ENCODE results near the gene SIRT7. TPM values are rescaled to one million over a fixed set of nuclear protein-coding genes. Genes with fewer than 3 reads are reported as not detected.
"Not testable (repeated sequence)": the region's sequence is repeated elsewhere in the genome, so short reads cannot be mapped to it uniquely, and the experiment has no call there.

The SIRT7 gene
- total RNA-seq, 4 donors from 2014 or later: 52.6 to 81.0 (median 60.7) TPM

GRCh38 chr17:81955756-81956544, 38.0 kb upstream of the SIRT7 start:
- peaks cover 12 to 29% (median 19%) of the 10 kb centered on the region in 3 donors for H3K4me1 ChIP-seq
- peaks cover 8 to 78% (median 15%) of the 10 kb centered on the region in 4 donors for H3K27me3 ChIP-seq
- intact Hi-C loops (cut with DNase I): loop anchor here (10.0 kb wide), 1 partner anchor 199 kb away; no protein-coding TSS in a partner anchor
- WGBS, 2 donors: 75 to 82% methylated on average over 2 to 10 of the region's 13 CpGs
- no peaks in the 10 kb centered on the region for H3K36me3 ChIP-seq
- TF ChIP-seq CTCF (IDR thresholded peaks at IDR 0.05): no peak
- no peak overlapping the region for H3K4me3 ChIP-seq
- H3K27ac ChIP-seq: no peak overlapping the region
- no peak for DNase-seq
- H3K9me3 ChIP-seq: no peaks in the 10 kb centered on the region

GRCh38 chr17:81955058-81955681, 37.2 kb upstream of the SIRT7 start:
- no peak overlapping the region for H3K27ac ChIP-seq
- H3K4me3 ChIP-seq: no peak overlapping the region
- intact Hi-C loops (cut with DNase I): loop anchor here (10.0 kb wide), 1 partner anchor 200 kb away; no protein-coding TSS in a partner anchor
- H3K4me1 ChIP-seq: peaks cover 7 to 21% (median 11%) of the 10 kb centered on the region in 3 donors
- no peaks in the 10 kb centered on the region for H3K9me3 ChIP-seq
- H3K27me3 ChIP-seq: peaks cover 3 to 71% (median 10%) of the 10 kb centered on the region in 4 donors
- WGBS, 2 donors: 68 to 78% methylated on average over 5 to 10 of the region's 26 CpGs
- H3K36me3 ChIP-seq: no peaks in the 10 kb centered on the region
- no peak for TF ChIP-seq POLR2A (IDR thresholded peaks at IDR 0.05)
- TF ChIP-seq CTCF (IDR thresholded peaks at IDR 0.05): no peak
- DNase-seq: no peak

GRCh38 chr17:81954131-81955057, 36.4 kb upstream of the SIRT7 start:
- DNase-seq: no peak
- no peak for TF ChIP-seq CTCF (IDR thresholded peaks at IDR 0.05)
- no peak for TF ChIP-seq POLR2A (IDR thresholded peaks at IDR 0.05)
- Histone ChIP-seq H3K36me3 (no peaks in the 10 kb centered on the region), H3K9me3 (no peaks in the 10 kb centered on the region), H3K4me1 (peaks cover 4 to 13% (median 4%) of the 10 kb centered on the region in 3 donors), H3K27ac (no peak overlapping the region), H3K4me3 (no peak overlapping the region), H3K27me3 (peaks cover 0 to 63% (median 7%) of the 10 kb centered on the region in 4 donors)
- intact Hi-C loops (cut with DNase I): loop anchor here (10.0 kb wide), 1 partner anchor 200 kb away; no protein-coding TSS in a partner anchor
- WGBS, 2 donors: 83 to 86% methylated on average over 12 to 17 of the region's 19 CpGs

- DNase-seq, H3K36me3 ChIP-seq, H3K4me3 ChIP-seq, H3K27ac ChIP-seq, H3K4me1 ChIP-seq, H3K9me3 ChIP-seq: not testable (repeated sequence)
- intact Hi-C loops (cut with DNase I): loop anchor here (10.0 kb wide), 1 partner anchor 201 kb away; no protein-coding TSS in a partner anchor
- peaks cover 0 to 53% (median 0%) of the 10 kb centered on the region in 4 donors for H3K27me3 ChIP-seq
- 64 to 67% methylated on average over 4 to 5 of the region's 5 CpGs for WGBS, 2 donors
These were observed 35.5 kb upstream of the SIRT7 start for GRCh38 chr17:81953443-81953842.

- intact Hi-C loops (cut with DNase I): loop anchor here (10.0 kb wide), 1 partner anchor 202 kb away; no protein-coding TSS in a partner anchor
- peaks cover 0 to 47% (median 0%) of the 10 kb centered on the region in 4 donors for H3K27me3 ChIP-seq
- H3K4me3 ChIP-seq: no peak overlapping the region
- peaks cover 0 to 7% (median 0%) of the 10 kb centered on the region in 3 donors for H3K4me1 ChIP-seq
- no peak for DNase-seq
- H3K36me3 ChIP-seq: no peaks in the 10 kb centered on the region
- no peak overlapping the region for H3K27ac ChIP-seq
- H3K9me3 ChIP-seq: no peaks in the 10 kb centered on the region
- WGBS, 2 donors: no CpG with 5 or more reads among the region's 16 CpGs
- TF ChIP-seq CTCF (IDR thresholded peaks at IDR 0.05) (no peak), POLR2A (IDR thresholded peaks at IDR 0.05) (no peak)
These were observed 34.8 kb upstream of the SIRT7 start for GRCh38 chr17:81952792-81953228.
